ENCODE measurements around the gene LRRC46. TPM values are rescaled to one million over a fixed set of nuclear protein-coding genes. Genes with fewer than 3 reads are reported as not detected.

The LRRC46 gene
- total and polyA plus RNA-seq, 2 experiments from 2014 or later: 0.18 to 0.35 TPM

- ATAC-seq (no peak), DNase-seq (ENCODE audit: low spot score) (no peak)
- no peaks in the 10 kb centered on the region for H4K20me1 ChIP-seq (replicated peaks; ENCODE audit: insufficient read depth)
- Mint-ChIP-seq H3K36me3 (ENCODE audit: low read depth) (peaks cover 34% of the 10 kb centered on the region), H3K4me3 (no peak overlapping the region), H3K9me3 (no peaks in the 10 kb centered on the region), H3K27me3 (ENCODE audit: insufficient read depth, low read depth, poor library complexity) (peaks cover 8% of the 10 kb centered on the region), H3K27ac (no peak overlapping the region), H3K4me1 (peaks cover 16% of the 10 kb centered on the region)
- no peaks in the 10 kb centered on the region for H3K9me2 ChIP-seq (ENCODE audit: insufficient read depth)
- H3K27me3 ChIP-seq (ENCODE audit: insufficient read depth): no peaks in the 10 kb centered on the region
- H3K4me2 ChIP-seq: no peak overlapping the region
- H3K79me2 ChIP-seq (replicated peaks; ENCODE audit: insufficient read depth): no peaks in the 10 kb centered on the region
- H3K27ac ChIP-seq (ENCODE audit: low read depth): no peak overlapping the region
- no peak overlapping the region for H2AFZ ChIP-seq
- peaks cover 14% of the 10 kb centered on the region; the same call in 1 of the 2 replicates for H3K4me1 ChIP-seq (ENCODE audit: insufficient read depth)
- no peak overlapping the region for H3K4me3 ChIP-seq
- no peaks in the 10 kb centered on the region for H3F3A ChIP-seq (replicated peaks; ENCODE audit: low read depth)
- H3K36me3 ChIP-seq (ENCODE audit: insufficient read depth): peaks cover 7% of the 10 kb centered on the region; the same call in 1 of the 2 replicates
- TF ChIP-seq REST (IDR thresholded peaks at IDR 0.05; ENCODE audit: unreplicated experiment) (no peak), NANOG (IDR thresholded peaks at IDR 0.05; ENCODE audit: borderline replicate concordance) (no peak), STAT1 (IDR thresholded peaks at IDR 0.05; ENCODE audit: unreplicated experiment) (no peak), POLR2AphosphoS5 (IDR thresholded peaks at IDR 0.05; ENCODE audit: low read depth) (no peak), EZH2 (IDR thresholded peaks at IDR 0.05; ENCODE audit: low read depth, unreplicated experiment) (no peak), CREB1 (CRISPR knock-in tag; IDR thresholded peaks at IDR 0.05; ENCODE audit: low read depth) (no peak), ETS1 (IDR thresholded peaks at IDR 0.05) (no peak), ZNF462 (CRISPR knock-in tag; IDR thresholded peaks at IDR 0.05) (no peak), CTCF (conservative IDR thresholded peaks at IDR 0.05; ENCODE audit: low read depth in 2 of 2) (no peak), JUNB (IDR thresholded peaks at IDR 0.05; ENCODE audit: unreplicated experiment) (no peak), ZNF114 (CRISPR knock-in tag; IDR thresholded peaks at IDR 0.05) (no peak), ZNF331 (CRISPR knock-in tag; IDR thresholded peaks at IDR 0.05; ENCODE audit: low read depth) (no peak), EZH2phosphoT487 (IDR thresholded peaks at IDR 0.05; ENCODE audit: unreplicated experiment) (no peak)
These were observed 8.7 kb upstream of the LRRC46 start for GRCh38 chr17:47822785-47823184.

Measured in GM23338 (cell line).